Stimulated activated naive B cell treated with anti-CD40 and anti-IgM and Interleukin-4, amounts not matched to agents 10 μg/mL and 1 μg/mL and 100 μg/mL, for 72 hours (primary cell): ENCODE results near the gene XPO6.
A peak's percentile ranks its signal among the peaks of the same experiment; 100 is the strongest.

Experiments
- ATAC-seq, 2 donors: fragments of 150-1000 bp; cut with Tn5 transposase; replicated peaks; 2 replicates each; pipeline ENCODE4 v1.10.0; 2021; ENCODE audit warnings: moderate library complexity in 1 of 2
- DNase-seq: peaks from one replicate; pipeline ENCODE4 v3.0.0; 2021
- H3K27ac Mint-ChIP-seq: one replicate; pipeline ENCODE4 v1.8.0; 2022; ENCODE audit warnings: mild to moderate bottlenecking, mixed read lengths
- H3K27me3 Mint-ChIP-seq, 2 donors: one replicate each; pipeline ENCODE4 v1.8.0; 2022; ENCODE audit warnings: mixed read lengths in 2 of 2
- H3K36me3 Mint-ChIP-seq, 2 donors: one replicate each; pipeline ENCODE4 v1.8.0; 2022; ENCODE audit warnings: mixed read lengths in 2 of 2, mild to moderate bottlenecking in 1 of 2
- H3K4me1 Mint-ChIP-seq, 2 donors: one replicate each; pipeline ENCODE4 v1.8.0; 2022; ENCODE audit warnings: mixed read lengths in 2 of 2, mild to moderate bottlenecking in 1 of 2
- H3K4me3 Mint-ChIP-seq, 2 donors: one replicate each; pipeline ENCODE4 v1.8.0; 2022; ENCODE audit warnings: mild to moderate bottlenecking in 2 of 2, mixed read lengths in 2 of 2, moderate library complexity in 1 of 2
- H3K9me3 Mint-ChIP-seq, 2 donors: one replicate each; pipeline ENCODE4 v1.8.0; 2022; ENCODE audit warnings: mixed read lengths in 2 of 2, mild to moderate bottlenecking in 1 of 2

Gene XPO6

DNA sequence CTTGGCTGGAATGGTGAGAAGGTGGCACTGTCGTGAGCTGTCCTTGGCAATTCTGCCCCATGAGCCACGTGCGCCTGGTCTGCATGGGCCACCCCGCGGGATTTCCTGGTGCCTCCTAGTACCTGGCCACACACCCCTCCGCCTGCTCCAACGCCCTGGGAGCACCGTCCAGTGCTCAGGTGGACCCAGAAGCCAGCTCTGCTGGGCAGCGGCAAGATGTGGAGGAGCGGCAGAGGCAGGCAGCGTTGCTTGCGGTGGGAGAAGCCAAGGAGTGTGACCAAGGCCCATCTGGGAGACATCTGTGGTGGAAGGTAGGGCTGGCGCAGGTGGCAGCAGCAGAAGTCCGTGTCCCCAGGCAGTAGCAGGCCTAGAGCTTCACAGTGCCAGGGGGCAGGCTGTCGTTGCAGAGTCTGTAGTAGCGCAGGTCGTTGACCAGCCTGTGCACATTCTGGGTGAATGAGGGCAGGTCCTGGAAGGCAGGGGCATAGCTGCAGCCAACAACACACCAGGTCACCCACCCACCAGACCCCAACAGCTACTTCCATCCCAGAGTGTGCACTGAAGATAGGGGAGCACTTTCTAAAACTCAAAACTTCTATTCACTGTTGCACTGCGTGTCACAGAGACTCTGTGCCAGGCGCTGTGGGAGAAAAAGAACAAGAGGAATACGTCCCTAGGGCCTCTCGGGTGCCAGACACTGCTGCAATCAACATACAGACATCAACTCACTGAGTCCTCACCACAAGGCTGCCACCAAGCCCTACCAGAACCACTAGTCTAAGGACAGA lies 113.4 kb downstream of the XPO6 start:
- H3K36me3 Mint-ChIP-seq, result peaks cover 59 to 69% of the 10 kb centered on the region in 2 donors
- no peak overlapping the region for H3K27ac Mint-ChIP-seq
- DNase-seq, result no peak
- no peaks in the 10 kb centered on the region for H3K27me3 Mint-ChIP-seq
- ATAC-seq, result no peak
- H3K4me3 Mint-ChIP-seq, result no peak overlapping the region
- peaks cover 0 to 6% of the 10 kb centered on the region in 2 donors for H3K4me1 Mint-ChIP-seq
- H3K9me3 Mint-ChIP-seq, result no peaks in the 10 kb centered on the region

DNA sequence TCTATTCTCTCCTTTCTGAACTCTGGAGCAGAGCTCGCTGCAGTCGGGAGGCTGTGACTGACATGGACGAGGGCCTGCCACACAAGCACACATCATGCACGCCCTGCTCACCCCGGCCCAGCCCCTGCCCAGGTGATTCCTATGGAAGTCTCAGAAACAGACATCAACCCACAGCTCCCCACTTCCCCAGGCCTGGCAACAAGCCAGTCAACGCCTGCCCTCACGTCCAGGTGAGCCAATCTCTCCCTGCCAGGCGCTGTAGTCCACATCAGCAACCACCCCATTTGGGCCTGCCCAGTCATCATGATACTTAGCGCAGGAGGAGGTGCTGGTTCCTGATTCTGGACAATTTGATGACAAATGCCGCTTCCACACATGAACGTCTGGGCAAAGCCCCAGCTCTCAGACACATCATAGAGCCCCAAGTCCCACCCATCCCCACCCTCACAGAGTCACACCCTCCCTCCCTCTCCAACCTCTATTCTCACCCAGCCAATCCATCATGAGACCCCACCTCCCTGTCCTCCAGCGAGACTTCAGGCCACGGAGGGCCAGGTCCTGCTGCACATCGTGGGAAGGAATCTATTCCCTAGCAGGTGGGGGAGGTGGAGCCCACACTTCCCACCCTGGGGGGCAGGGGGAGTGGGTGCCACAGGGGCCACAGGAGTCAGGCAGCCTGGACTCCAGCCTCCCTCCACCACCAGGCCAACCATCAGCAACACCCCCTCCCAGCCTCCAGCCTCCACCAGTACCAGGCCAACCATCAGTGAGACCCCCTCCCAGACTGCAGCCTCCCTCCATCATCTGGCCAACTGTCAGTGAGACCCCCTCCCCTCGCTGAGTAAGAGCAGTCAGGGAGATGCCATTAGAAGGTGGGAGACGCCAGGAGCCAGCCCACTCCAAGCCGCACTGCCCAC lies 114.5 kb downstream of the XPO6 start:
- peaks cover 58 to 67% of the 10 kb centered on the region in 2 donors for H3K36me3 Mint-ChIP-seq
- H3K4me1 Mint-ChIP-seq, result peaks cover 0 to 6% of the 10 kb centered on the region in 2 donors

DNA sequence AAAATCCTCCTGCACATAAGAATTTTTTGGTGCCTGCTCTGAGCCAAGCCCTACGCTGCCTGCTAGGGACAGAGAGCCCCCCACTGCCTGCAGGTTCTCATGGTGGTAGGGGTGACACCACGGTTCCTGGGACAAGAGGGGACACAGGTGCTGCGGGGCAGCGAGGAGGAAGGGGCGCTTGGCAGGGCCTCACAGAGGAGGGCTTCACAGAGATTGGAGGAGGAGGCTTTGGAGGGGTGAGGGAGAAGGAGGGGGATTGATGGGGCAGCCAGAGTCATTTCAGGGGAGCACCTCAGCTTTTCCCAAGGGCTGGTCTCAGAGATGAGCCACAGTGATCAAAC lies 118.4 kb downstream of the XPO6 start:
- Mint-ChIP-seq H3K4me3 (no peak overlapping the region), H3K27me3 (no peaks in the 10 kb centered on the region), H3K4me1 (peaks cover 10 to 14% of the 10 kb centered on the region in 2 donors), H3K9me3 (peaks cover 0 to 2% of the 10 kb centered on the region in 2 donors), H3K36me3 (peaks cover 34 to 43% of the 10 kb centered on the region in 2 donors), H3K27ac (peak overlapping the region; percentile 73)
- DNase-seq (no peak), ATAC-seq (no peak)

More for the DNA sequence above, 114.5 kb downstream of the XPO6 start:
- H3K9me3 Mint-ChIP-seq, result no peaks in the 10 kb centered on the region
- H3K4me3 Mint-ChIP-seq, result no peak overlapping the region
- ATAC-seq, result peak in 1 of 2 donors; percentile 15
- no peaks in the 10 kb centered on the region for H3K27me3 Mint-ChIP-seq
- DNase-seq, result no peak
- H3K27ac Mint-ChIP-seq, result peak overlapping the region; percentile 62

DNA sequence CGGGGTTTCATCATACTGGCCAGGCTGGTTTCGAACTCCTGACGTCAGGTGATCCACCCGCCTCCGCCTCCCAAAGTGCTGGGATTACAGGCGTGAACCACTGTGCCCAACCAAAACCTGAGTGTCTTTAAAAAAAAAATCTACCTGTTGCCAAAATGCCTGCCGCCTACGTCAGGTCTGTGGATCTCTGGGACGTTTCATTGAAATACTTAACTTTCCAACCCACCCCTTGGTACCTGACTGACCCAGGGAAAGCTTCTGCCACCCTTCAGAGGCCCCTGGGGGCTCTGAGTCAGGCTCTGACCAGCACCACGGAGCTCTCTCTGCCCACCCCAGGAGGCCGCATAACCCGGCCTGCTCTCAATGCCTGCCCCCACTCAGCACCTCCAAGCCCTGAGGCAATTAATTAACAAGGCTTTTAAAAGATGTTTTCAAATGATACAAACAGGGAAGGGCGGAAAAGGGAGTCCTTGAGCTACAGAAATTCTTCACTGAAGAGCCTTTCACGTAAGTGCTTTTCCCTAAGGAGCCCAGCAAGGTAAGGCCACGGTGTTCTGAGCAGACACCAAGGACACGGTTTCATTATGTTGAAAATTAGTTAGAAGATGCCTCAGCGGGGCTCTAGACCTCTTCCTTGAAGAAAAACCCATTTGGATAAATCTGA lies 118.9 kb downstream of the XPO6 start:
- ATAC-seq (no peak), DNase-seq (no peak)
- no peaks in the 10 kb centered on the region for H3K27me3 Mint-ChIP-seq
- H3K9me3 Mint-ChIP-seq, result peaks cover 0 to 2% of the 10 kb centered on the region in 2 donors
- peaks cover 10 to 14% of the 10 kb centered on the region in 2 donors for H3K4me1 Mint-ChIP-seq
- peaks cover 32 to 38% of the 10 kb centered on the region in 2 donors for H3K36me3 Mint-ChIP-seq
- H3K27ac Mint-ChIP-seq, result peak overlapping the region; percentile 65
- H3K4me3 Mint-ChIP-seq, result no peak overlapping the region

DNA sequence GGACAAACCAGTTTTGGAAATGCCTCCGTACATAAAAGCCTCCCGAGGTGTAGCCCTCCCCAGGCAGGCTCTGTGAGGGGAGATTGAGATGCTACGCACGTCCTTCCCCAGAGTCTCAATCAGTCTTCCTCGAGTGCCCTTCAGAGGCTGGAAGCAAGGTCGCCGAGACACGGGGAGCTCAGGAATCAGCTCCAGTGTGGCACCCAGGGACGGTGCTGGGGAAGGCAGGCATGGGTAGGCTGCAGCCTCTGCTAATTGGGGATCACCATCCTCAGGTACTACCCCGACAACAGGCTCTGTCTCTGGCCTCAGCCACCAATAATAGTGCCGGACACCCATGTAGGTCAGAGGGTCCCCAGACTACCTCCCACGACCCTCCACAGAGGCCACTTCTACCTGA lies 120.1 kb downstream of the XPO6 start:
- Mint-ChIP-seq H3K36me3 (peaks cover 20 to 26% of the 10 kb centered on the region in 2 donors), H3K9me3 (peaks cover 0 to 2% of the 10 kb centered on the region in 2 donors), H3K4me1 (peaks cover 10% of the 10 kb centered on the region in 2 donors), H3K27me3 (no peaks in the 10 kb centered on the region), H3K27ac (peak overlapping the region; percentile 14), H3K4me3 (no peak overlapping the region)
- DNase-seq (no peak), ATAC-seq (no peak)

DNA sequence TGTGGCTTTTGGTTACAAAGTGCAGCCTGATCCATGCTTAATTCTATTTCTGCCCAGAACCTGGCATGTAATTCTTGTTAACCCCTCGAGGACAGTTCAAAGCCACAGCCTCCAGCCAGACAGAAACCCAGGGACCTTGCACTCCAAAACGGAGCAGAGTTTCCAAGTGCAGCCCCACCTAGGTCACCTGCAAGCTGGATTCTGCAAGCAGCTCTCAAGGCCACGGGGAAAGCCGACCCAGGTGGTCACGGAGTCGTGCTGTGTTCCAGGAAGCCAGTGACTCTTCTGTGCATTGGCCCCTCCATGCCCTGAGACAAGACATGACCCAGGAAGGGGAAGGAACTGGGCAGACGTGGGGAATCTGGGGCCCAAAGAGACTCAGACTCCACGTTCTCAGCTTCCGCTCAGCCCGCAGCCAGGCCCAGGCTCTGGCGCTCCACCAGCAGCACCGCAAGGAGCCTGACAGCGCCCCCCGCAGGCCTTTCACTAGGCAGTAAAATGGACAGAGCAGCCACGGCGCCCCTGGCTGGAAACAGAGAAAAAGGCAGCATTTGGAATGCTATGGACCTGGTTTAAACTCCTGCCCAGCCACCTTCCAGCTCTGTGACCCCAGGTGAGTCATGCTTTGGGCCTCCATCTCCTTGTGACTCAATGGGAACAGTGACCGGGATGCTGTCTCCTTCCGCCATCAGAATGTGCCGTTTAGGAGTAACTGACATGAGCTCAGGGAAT lies 121.0 kb downstream of the XPO6 start:
- H3K9me3 Mint-ChIP-seq, result peaks cover 0 to 2% of the 10 kb centered on the region in 2 donors
- H3K4me3 Mint-ChIP-seq, result peak overlapping the region in 1 of 2 donors; percentile 21
- DNase-seq (no peak), ATAC-seq (no peak)
- no peak overlapping the region for H3K27ac Mint-ChIP-seq
- H3K36me3 Mint-ChIP-seq, result peaks cover 16 to 23% of the 10 kb centered on the region in 2 donors
- no peaks in the 10 kb centered on the region for H3K27me3 Mint-ChIP-seq
- peaks cover 9 to 10% of the 10 kb centered on the region in 2 donors for H3K4me1 Mint-ChIP-seq

DNA sequence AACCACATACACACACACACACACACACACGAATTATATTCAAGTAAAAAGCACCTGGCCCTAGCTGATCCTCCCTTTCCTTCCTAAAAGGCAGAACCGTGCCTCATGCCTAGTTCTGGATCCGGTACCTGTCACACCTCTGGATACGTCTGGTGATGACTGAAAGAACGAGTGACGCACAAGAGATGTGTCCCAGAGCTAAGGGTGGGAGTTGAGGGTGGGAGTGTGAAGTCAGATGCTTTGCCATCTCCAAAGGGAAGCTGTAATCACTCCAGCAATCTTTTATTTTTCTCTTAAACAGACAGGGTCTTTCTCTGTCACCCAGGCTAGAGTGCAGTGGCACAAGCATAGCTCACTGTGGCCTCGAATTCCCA lies 121.8 kb downstream of the XPO6 start:
- H3K9me3 Mint-ChIP-seq, result peaks cover 0 to 2% of the 10 kb centered on the region in 2 donors
- peak overlapping the region in 1 of 2 donors; percentile 0 for H3K4me3 Mint-ChIP-seq
- H3K36me3 Mint-ChIP-seq, result peaks cover 14 to 23% of the 10 kb centered on the region in 2 donors
- H3K4me1 Mint-ChIP-seq, result peaks cover 9 to 10% of the 10 kb centered on the region in 2 donors
- no peaks in the 10 kb centered on the region for H3K27me3 Mint-ChIP-seq
- ATAC-seq (no peak), DNase-seq (no peak)
- H3K27ac Mint-ChIP-seq, result peak overlapping the region; percentile 79

DNA sequence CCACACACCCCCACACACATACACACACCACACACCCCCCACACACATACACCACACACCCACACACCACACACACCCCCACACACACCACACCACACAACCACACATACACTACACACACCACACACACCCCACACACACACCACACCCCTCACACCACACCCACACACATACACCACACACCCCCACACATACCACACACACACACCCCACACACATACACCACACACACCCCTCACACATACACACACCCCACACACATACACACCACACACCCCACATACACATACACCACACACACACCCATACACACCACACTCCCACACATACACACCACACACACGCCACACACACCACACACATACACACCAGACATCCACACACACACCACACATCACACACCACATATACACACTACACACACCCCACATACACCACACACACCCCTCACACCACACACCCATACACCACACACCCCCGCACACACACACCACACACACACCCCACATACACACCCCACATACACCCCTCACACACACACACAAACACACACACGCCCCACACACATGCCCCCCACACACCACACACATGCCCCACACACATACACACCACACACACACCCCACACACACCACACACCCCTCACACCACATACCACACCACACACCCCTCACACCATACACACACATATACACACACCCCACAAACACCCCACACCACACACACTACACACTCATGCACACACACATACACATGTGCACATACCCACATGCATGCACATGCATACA lies 122.4 kb downstream of the XPO6 start:
- H3K27ac Mint-ChIP-seq, result peak overlapping the region; percentile 77
- ATAC-seq, result no peak
- peaks cover 14 to 23% of the 10 kb centered on the region in 2 donors for H3K36me3 Mint-ChIP-seq

DNA sequence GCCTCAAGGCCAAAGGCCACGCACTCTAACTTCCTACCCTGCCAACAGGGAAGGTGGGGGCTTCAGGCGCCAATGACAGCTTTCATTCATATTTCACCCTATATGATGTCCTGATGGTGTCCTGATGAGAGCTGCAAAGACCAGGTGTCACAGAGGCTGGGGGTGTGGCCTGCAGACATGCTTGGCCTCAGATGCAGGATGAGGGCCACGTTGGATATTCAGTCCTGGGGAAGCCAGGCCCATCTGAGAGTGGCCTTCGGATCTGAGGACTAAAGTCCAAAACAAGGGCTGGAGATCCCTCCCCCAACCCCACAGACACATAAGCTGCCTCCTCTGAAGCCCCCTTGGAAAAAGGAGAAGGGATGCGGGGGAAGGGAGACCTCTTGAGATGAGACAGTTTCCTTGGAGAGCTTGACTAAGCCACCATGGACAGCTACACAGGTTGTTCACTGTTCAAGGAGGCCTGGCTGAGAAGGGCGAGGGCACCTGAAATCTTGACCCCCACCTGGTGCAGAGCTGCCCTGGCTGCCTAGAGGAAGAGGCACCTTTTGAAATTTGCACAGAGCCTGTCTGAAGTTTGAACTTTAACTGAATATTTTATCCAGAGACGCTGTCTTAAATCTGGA lies 124.0 kb downstream of the XPO6 start:
- Mint-ChIP-seq H3K9me3 (peaks cover 0 to 2% of the 10 kb centered on the region in 2 donors), H3K4me3 (no peak overlapping the region), H3K27me3 (no peaks in the 10 kb centered on the region), H3K36me3 (peaks cover 3 to 14% of the 10 kb centered on the region in 2 donors), H3K27ac (no peak overlapping the region), H3K4me1 (peaks cover 9 to 10% of the 10 kb centered on the region in 2 donors)
- DNase-seq, result no peak
- ATAC-seq, result peak; percentile 42 to 43

More for the DNA sequence above, 122.4 kb downstream of the XPO6 start:
- H3K27me3 Mint-ChIP-seq, result no peaks in the 10 kb centered on the region
- peaks cover 0 to 2% of the 10 kb centered on the region in 2 donors for H3K9me3 Mint-ChIP-seq
- H3K4me3 Mint-ChIP-seq, result peak overlapping the region; percentile 0 to 28
- H3K4me1 Mint-ChIP-seq, result peaks cover 9 to 10% of the 10 kb centered on the region in 2 donors
- DNase-seq, result no peak

DNA sequence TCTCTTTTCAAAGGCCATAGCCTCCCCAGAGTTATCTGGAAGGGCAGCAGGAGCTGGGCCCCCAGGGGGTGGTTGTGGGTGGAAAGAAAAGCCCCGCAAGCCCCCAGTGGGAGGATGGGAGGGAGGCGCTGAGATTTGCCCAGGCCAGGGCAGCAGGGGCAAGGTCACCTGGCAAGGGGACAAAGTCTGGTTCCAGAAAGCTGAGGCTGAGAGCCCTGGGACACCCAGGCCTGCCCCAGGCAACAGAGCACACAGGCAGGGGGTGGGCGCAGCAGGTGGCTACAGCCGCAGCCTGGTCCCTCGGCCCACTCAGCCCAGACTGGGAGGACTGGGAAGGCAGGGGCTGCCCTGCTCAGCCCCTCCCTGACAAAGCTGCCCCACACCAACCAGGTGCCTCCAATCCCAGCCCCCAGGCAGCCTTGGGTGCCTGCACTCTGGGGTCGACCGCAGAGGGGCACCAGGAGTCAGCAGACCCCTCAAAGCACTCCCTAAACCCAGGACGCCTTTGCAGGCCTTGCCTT lies 124.6 kb downstream of the XPO6 start:
- peaks cover 2 to 11% of the 10 kb centered on the region in 2 donors for H3K36me3 Mint-ChIP-seq
- no peak overlapping the region for H3K27ac Mint-ChIP-seq
- DNase-seq (no peak), ATAC-seq (peak; percentile 6)
- peaks cover 0 to 2% of the 10 kb centered on the region in 2 donors for H3K9me3 Mint-ChIP-seq
- no peaks in the 10 kb centered on the region for H3K27me3 Mint-ChIP-seq
- no peak overlapping the region for H3K4me3 Mint-ChIP-seq
- peaks cover 9 to 10% of the 10 kb centered on the region in 2 donors for H3K4me1 Mint-ChIP-seq

DNA sequence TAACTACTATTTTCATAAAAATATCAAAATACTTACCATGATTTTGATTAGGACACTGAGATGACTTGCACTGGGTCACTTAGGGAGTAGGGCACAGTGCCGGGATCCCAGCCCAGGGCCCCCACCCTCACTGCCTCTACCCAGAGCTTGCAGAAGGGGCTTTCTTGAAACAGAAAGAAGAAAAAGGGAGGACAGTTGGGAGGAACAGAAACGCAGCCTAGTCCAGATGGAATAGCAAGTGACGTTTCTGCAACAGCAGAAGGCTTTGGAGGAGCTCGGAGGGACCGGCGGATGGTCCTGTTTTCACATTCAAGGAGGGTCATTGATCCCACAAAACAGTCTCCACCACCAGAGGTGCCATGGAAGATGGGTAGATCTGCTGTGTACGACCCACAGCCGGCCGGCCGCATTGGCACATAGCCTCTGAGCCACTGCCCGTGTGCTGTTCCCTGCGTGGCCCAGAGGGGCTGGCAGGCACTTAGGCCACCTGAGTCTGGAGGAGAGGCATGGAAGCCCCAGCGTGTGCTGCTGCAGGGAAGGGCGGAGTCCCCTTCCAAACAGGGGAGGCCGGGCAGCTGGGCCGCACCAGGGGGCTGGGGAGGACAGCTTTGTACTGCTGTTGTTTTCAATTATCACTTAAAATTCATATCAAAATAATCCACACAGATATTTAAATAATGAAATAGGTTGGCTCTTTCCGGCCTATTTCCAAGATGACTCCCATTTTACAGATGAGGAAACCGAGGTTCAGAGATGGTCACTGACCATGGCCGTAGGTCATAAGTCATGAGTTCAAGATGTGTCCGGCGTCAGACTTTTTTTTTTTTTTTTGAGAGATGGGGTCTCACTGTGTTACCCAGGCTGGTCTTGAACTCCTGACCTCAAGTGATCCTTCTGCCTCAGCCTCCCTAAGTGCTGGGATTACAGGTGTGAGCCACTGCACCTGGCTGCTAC lies 125.3 kb downstream of the XPO6 start:
- H3K4me3 Mint-ChIP-seq, result no peak overlapping the region
- no peak overlapping the region for H3K27ac Mint-ChIP-seq
- H3K36me3 Mint-ChIP-seq, result peaks cover 2 to 9% of the 10 kb centered on the region in 2 donors
- DNase-seq (no peak), ATAC-seq (no peak)
- peaks cover 9 to 10% of the 10 kb centered on the region in 2 donors for H3K4me1 Mint-ChIP-seq
- no peaks in the 10 kb centered on the region for H3K27me3 Mint-ChIP-seq
- peaks cover 0 to 2% of the 10 kb centered on the region in 2 donors for H3K9me3 Mint-ChIP-seq
